Dedifferentiated amniotic fluid mesenchymal stem cell (primary cell): Measurements from ENCODE around the gene C19orf73.

ENCODE experiments used
- DNase-seq: peaks from one replicate; pipeline ENCODE4 v3.0.0-alpha.2; 2016; ENCODE audit errors: extremely low spot score

C19orf73 gene

GRCh38 chr19:49101160-49101559 is 17.8 kb downstream of the C19orf73 start:
- DNase-seq: no peak

- DNase-seq: no peak
Measured at GRCh38 chr19:49098795-49099194, 20.1 kb downstream of the C19orf73 start.

- DNase-seq: peak; percentile 73
Measured at GRCh38 chr19:49097453-49098288, 21.3 kb downstream of the C19orf73 start.

GRCh38 chr19:49094505-49095482 is 24.1 kb downstream of the C19orf73 start:
- no peak for DNase-seq

GRCh38 chr19:49092686-49093085 is 26.3 kb downstream of the C19orf73 start:
- no peak for DNase-seq

- no peak for DNase-seq
Measured at GRCh38 chr19:49091391-49092038, 27.4 kb downstream of the C19orf73 start.

- DNase-seq: no peak
Measured at GRCh38 chr19:49086296-49086695, 32.6 kb downstream of the C19orf73 start.

GRCh38 chr19:49085868-49086232 is 33.1 kb downstream of the C19orf73 start:
- no peak for DNase-seq

GRCh38 chr19:49085020-49085867 is 33.7 kb downstream of the C19orf73 start, which contains the start of gene SNRNP70:
TSS of gene SNRNP70 (plus strand) at chr19:49085451. CDS start at chr19:49086415, 964 bp downstream.
- DNase-seq: peak; percentile 99

- DNase-seq: no peak
Measured at GRCh38 chr19:49084206-49085019, 34.5 kb downstream of the C19orf73 start.

GRCh38 chr19:49081273-49081672 is 37.7 kb downstream of the C19orf73 start:
- no peak for DNase-seq

- DNase-seq: no peak
Measured at GRCh38 chr19:49080392-49080791, 38.6 kb downstream of the C19orf73 start.

- peak; percentile 29 for DNase-seq
Measured at GRCh38 chr19:49074869-49075268, 44.1 kb downstream of the C19orf73 start.

- no peak for DNase-seq
Measured at GRCh38 chr19:49073514-49074378, 45.2 kb downstream of the C19orf73 start.

- DNase-seq: no peak
Measured at GRCh38 chr19:49071860-49072547, 46.9 kb downstream of the C19orf73 start.

- no peak for DNase-seq
Measured at GRCh38 chr19:49070416-49070815, 48.5 kb downstream of the C19orf73 start.

- no peak for DNase-seq
Measured at GRCh38 chr19:49069026-49069425, 49.9 kb downstream of the C19orf73 start.
